PFSK-1 (cell line): Measurements from ENCODE around the gene UPB1.

ENCODE experiments used
- FOXP2 ChIP-seq: optimal IDR thresholded peaks from 2 replicates; pipeline ENCODE3; 2011; ENCODE audit warnings: borderline replicate concordance, control low read depth, inconsistent platforms; ENCODE audit not compliant: insufficient read depth; ENCODE audit errors: extremely low read length, extremely low read depth
- POLR2AphosphoS5 ChIP-seq: IDR thresholded peaks from 2 replicates; pipeline ENCODE4 v1.6.1; 2012; ENCODE audit warnings: low read depth, mild to moderate bottlenecking, control low read depth, low read length, moderate library complexity
- SIN3A ChIP-seq: IDR thresholded peaks from 2 replicates; pipeline ENCODE4 v1.6.1; 2012; ENCODE audit warnings: mild to moderate bottlenecking, low read length, moderate library complexity, borderline replicate concordance; ENCODE audit not compliant: insufficient read depth
- TAF1 ChIP-seq: IDR thresholded peaks from 2 replicates; pipeline ENCODE4 v1.6.1; 2012; ENCODE audit warnings: low read length, control low read depth, borderline replicate concordance; ENCODE audit not compliant: insufficient read depth
- TF ChIP-seq, protein P1 (sequence below), 2 experiments: IDR thresholded peaks; 2 replicates each; pipeline versions ENCODE4 v1.6.1 to v1.8.0; 2011 to 2012; ENCODE audit warnings: low read depth in 2 of 2, low read length in 2 of 2, control low read depth in 1 of 2, inconsistent platforms in 1 of 2, mild to moderate bottlenecking in 1 of 2, moderate library complexity in 1 of 2; ENCODE audit not compliant: insufficient read depth in 1 of 2

The UPB1 gene

DNA sequence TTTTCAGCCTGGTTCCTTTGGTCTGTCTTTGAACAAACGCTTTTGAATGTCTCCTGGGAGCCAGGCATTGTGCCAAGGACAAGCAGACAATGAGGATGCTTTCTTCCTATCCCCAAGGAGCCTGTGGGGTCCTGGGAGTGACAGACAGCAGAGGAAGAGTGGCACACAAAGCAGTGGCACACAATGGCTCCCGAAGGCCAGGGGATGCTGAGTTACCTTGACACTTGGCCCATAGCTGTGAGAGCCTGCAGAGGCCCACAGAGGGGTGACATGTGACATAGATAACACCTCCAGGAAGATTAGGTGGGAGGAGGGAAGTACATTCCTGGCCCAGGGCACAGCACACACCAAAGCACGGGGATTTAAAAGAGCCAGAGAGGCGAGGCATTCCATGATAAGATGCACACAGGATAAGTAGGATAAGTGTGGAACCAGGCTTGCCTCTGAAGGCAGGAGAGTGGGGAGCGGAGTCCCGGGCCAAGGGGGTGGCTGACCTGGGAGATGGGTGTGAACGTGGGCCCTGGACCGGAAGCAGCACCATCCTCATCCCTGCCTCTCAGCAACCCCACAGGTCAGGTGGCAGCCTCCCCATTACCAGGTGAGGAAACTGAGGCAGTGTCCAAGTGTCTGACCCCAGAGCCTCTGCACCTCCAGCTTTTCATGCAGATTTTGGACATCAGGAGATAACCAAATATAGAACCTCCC, 6.3 kb downstream of the UPB1 start:
- TF ChIP-seq FOXP2 (no peak), SIN3A (no peak), POLR2AphosphoS5 (no peak), TAF1 (no peak)
- TF ChIP-seq, protein P1, sequence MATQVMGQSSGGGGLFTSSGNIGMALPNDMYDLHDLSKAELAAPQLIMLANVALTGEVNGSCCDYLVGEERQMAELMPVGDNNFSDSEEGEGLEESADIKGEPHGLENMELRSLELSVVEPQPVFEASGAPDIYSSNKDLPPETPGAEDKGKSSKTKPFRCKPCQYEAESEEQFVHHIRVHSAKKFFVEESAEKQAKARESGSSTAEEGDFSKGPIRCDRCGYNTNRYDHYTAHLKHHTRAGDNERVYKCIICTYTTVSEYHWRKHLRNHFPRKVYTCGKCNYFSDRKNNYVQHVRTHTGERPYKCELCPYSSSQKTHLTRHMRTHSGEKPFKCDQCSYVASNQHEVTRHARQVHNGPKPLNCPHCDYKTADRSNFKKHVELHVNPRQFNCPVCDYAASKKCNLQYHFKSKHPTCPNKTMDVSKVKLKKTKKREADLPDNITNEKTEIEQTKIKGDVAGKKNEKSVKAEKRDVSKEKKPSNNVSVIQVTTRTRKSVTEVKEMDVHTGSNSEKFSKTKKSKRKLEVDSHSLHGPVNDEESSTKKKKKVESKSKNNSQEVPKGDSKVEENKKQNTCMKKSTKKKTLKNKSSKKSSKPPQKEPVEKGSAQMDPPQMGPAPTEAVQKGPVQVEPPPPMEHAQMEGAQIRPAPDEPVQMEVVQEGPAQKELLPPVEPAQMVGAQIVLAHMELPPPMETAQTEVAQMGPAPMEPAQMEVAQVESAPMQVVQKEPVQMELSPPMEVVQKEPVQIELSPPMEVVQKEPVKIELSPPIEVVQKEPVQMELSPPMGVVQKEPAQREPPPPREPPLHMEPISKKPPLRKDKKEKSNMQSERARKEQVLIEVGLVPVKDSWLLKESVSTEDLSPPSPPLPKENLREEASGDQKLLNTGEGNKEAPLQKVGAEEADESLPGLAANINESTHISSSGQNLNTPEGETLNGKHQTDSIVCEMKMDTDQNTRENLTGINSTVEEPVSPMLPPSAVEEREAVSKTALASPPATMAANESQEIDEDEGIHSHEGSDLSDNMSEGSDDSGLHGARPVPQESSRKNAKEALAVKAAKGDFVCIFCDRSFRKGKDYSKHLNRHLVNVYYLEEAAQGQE (IDR thresholded peaks at IDR 0.05; ENCODE audit: insufficient read depth in 1 of 2, low read depth in 2 of 2, low read length in 2 of 2) = no peak

- no peak for TF ChIP-seq FOXP2
- TF ChIP-seq SIN3A = no peak
- TF ChIP-seq, protein P1 (IDR thresholded peaks at IDR 0.05; ENCODE audit: insufficient read depth in 1 of 2, low read depth in 2 of 2, low read length in 2 of 2) = no peak
- no peak for TF ChIP-seq TAF1
- TF ChIP-seq POLR2AphosphoS5 = no peak
These were observed 6.9 kb downstream of the UPB1 start for GRCh38 chr22:24502034-24502433.

GRCh38 chr22:24502541-24502940, 7.4 kb downstream of the UPB1 start:
- TF ChIP-seq TAF1 = no peak
- TF ChIP-seq, protein P1 (IDR thresholded peaks at IDR 0.05; ENCODE audit: insufficient read depth in 1 of 2, low read depth in 2 of 2, low read length in 2 of 2) = no peak
- no peak for TF ChIP-seq POLR2AphosphoS5
- no peak for TF ChIP-seq SIN3A
- TF ChIP-seq FOXP2 = no peak

- TF ChIP-seq SIN3A (no peak), FOXP2 (no peak), POLR2AphosphoS5 (no peak), TAF1 (no peak)
- TF ChIP-seq, protein P1 (IDR thresholded peaks at IDR 0.05; ENCODE audit: insufficient read depth in 1 of 2, low read depth in 2 of 2, low read length in 2 of 2) = no peak
These were observed 8.2 kb downstream of the UPB1 start for GRCh38 chr22:24503137-24503842.
